ENCODE measurements around the gene DDX51. TPM values are rescaled to one million over a fixed set of nuclear protein-coding genes. Genes with fewer than 3 reads are reported as not detected.

Gene DDX51
- polyA plus RNA-seq, 1 donor = 17.8 TPM

DNA sequence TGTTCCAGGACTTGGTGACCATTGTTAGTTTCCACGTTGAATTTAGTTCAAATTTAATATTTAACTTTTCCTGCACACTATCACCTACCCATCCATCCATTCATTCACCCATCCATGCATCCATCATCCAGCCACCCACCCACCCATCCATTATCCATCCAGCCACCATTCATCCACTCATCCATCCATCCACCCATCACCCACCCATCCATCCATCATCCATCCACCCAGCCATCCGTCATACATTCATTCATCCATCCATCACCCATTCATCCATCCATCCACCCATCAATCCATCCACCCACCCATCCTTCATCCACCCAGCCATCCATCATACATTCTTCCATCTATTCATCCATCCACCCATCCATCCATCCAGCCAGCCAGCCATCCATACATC is 22.0 kb upstream of the DDX51 start:
- no peak for DNase-seq

DNA sequence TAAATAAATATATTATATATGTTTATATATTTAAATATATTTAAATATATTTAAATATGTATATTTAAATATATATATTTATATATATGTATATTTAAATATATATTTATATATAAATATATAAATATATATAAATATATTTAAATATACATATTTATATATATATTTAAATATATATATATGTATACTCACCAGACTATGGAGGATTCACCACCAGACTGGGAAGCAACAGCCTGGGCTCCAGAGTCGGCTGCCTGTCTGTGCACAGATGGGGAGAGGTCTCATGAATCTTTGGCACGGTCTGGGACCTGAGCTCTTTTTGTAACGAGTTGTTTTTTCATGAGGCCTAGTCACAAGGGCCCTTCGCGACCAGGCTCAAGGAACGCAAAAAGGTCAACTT is 21.5 kb upstream of the DDX51 start:
- DNase-seq = no peak

DNA sequence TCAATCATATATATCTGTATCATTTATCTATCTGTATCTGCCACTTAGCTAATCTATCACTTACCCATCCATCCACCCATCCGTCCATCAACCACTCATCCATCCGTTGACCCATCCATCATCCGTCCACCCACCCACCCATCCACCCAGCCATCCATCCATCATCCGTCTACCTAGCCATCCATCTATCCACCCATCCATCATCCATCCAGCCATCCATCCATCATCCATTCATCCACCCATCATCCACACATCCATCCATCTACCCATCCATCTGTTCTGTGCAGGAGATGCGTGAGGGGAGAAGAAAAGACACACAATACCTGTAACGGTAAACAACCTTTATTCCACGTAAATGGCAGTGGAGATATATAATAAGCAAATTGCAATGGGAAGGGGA is 20.3 kb upstream of the DDX51 start:
- no peak for DNase-seq

DNA sequence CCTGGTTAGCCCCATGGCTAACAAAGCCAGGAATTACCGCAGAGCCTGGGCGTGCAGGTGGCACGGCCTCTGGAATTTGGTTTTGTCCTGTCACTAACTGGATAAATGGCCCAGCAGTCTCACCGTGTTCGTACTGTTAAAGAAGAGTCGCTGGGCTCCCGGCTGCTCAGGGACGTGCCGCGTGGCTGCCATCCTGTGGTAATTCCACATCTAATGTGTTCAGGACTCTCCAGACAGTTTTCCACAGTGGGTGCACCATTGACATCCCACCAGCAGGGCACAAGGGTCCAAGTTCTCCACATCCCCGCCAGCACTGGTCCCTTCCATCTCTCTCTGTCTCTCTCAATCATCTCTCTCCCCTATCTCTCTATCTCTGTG is 19.8 kb upstream of the DDX51 start:
- no peak for DNase-seq

DNA sequence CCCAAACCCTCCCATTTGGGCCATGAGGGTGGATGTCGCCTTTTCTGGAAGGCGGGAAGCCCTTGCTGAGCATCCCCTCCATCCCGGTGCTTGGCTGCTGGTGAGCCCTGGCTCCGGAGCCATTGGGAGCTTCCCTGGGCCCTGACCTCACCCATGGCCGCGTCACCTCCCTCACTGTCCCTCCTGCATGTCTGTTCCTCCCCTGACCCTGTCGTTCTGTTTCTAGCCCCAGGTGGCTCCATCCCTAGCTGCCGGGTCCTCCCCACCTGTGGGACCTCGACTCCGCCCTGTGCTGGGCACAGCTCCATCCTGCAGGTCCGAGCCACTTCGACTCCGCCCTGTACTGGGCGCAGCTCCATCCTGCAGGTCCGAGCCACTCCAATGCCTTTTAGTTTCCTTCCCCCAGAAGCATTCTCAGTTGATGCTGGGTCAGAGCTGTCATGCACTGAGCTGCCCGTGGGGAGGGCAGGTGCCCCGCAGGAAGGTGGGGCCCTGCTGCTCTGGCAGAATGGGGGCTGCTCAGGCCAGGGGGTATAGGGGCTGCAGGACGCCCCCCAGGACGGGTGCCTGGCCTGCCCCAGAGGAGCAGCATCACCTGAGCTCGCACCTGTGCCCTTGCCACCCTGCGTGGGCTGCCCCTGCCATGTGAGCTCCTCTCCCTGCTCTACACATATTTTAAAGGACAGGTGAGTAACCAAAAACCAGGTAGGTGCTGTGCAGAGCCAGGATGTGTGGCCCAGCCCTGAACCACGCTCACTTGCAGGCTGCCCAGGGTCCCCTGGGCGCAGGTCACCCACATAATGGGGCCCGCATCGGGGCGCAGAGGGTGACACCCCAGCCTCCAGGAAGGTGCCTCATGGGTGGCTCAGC is 19.2 kb upstream of the DDX51 start:
- no peak for DNase-seq

DNA sequence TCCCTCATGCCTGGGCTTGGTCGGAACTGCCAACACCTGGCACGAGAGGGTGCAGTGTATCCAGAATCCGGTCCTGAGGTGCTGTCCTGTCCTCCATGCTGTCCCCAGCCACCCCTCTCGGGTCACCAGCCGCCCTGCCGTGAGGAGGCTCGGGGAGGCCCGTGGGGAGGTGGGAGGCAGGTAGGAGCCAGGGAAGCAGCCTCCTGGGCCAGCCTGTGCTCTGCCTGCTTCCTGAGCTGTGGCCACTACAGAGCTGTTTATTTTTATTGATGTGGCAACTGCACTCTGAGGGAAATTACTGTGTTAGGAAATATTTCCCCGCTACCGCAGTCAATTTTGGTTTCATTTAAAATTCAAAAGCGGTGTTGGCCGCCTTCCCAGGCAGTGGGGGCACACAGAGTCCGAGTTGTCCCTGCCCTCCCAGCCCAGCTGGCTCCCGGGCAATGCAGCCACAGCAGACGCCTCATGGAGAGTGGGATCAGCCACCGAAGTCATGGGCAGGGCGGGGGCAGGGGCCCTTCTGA is 18.5 kb upstream of the DDX51 start:
- DNase-seq = no peak

DNA sequence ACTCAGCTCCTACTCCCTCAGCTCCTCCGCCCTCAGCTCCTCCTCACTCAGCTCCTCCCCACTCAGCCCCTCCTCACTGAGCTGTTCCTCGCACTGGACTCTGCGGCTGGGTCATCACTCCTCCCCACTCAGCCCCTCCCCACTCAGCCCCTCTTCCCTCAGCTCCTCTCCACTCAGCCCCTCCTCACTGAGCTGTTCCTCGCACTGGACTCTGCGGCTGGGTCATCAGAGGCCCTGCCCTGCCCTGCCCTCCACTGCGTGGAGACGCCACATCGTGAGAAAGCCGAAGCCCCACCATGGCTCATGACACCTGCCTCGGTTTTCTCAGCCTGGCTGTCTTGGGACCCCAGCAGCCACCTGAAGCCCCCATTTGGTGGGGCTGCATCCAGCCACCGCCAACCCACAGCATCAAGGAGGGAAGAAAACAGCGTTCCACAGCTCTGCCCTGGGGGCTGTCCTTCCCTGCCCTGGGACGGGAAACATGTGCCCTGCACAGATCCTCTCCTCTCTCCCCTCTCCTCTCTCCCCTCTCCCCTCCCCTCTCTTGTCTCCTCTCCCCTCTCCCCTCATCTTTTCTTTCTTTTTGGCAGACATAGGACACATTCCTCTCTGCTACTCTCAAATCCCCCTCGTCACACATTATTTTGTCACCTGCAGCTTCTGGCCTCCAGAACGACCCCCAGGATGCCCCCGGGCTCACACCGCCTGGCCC is 17.8 kb upstream of the DDX51 start:
- no peak for DNase-seq

DNA sequence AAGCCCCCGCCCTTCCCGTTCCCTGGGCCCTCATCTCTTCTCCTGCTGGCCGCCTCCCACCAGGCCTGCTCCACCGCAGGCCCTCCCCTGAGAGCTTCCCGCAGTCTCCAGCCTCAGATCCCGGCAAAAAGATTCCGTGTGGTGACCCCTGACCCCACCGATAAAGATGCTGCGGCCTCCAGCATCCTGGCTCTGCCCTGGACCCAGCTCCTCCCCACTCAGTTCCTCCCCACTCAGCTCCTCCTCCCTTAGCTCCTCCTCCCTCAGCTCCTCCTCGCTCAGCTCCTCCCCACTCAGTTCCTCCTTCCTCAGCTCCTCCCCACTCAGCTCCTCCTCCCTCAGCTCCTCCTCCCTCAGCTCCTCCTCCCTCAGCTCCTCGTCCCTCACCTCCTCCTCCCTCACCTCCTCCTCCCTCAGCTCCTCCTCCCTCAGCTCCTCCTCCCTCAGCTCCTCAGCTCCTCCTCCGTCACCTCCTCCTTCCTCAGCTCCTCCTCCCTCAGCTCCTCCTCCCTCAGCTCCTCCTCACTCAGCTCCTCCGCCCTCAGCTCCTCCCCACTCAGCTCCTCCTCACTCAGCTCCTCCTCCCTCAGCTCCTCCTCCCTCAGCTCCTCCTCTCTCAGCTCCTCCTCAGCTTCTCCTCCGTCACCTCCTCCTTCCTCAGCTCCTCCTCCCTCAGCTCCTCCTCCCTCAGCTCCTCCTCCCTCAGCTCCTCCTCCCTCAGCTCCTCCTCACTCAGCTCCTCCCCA is 17.1 kb upstream of the DDX51 start:
- DNase-seq = no peak

DNA sequence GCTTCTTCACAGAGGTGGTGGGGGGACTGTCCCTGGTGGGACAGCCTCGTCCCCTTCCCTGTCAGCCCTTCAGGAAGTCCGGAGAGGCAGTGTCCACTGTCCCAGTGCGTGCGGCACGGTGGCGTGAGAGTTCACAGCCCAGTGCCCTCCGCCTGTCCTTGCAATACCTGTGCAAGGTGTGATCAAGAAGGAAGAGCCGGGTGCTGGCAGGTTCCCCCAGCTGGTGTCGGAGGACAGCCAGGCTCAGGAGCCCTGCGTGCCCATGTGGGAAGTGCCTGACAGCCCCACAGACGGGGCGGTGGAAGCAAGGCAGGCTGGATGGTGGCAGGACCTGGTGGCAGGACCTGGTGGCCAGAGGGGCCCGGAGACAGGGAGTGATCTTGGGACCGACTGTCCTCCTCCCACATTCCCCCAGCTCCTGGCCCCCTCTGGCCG is 16.5 kb upstream of the DDX51 start:
- DNase-seq = no peak

DNA sequence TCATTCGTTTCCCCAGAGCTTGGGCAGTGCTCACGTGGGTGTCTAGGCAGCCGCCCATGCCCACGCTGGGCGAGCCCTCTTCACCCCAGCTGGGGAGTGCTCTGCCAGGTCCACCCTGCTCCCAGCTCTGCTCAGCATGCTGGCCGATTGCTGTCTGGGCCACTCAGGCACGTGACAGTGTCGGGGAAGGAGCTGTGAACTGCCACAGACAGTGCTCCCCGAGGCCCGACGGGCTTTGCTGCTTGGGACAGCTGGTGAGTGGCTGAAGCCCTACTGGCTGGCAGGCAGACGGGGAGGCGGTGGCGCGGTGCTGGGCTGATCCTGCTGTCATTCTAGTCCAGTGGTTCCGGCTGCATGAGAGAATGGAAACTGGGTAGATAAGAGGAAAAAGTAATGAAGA is 15.9 kb upstream of the DDX51 start:
- no peak for DNase-seq

DNA sequence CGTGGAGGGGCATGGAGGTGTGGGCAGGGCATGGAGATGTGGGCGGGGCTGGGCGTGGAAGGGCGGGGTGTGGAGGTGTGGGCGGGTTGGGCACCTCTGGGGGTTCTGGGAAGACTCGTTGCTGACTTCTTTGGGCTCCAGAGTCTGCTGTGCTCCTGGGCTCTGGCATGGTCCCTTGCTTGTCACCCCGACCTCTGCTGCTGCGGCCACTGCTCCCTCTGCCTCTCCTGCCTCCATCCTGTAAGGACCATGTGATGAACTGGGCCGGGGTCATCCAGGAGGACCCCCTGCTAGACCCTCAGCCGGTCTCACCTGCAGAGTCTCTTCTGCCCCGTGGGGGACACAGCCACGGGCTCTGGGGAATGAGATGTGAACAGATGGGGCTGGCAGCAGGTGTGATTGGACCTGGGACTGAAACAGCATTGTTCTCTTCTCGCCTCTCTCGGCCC is 15.5 kb upstream of the DDX51 start:
- DNase-seq = no peak

DNA sequence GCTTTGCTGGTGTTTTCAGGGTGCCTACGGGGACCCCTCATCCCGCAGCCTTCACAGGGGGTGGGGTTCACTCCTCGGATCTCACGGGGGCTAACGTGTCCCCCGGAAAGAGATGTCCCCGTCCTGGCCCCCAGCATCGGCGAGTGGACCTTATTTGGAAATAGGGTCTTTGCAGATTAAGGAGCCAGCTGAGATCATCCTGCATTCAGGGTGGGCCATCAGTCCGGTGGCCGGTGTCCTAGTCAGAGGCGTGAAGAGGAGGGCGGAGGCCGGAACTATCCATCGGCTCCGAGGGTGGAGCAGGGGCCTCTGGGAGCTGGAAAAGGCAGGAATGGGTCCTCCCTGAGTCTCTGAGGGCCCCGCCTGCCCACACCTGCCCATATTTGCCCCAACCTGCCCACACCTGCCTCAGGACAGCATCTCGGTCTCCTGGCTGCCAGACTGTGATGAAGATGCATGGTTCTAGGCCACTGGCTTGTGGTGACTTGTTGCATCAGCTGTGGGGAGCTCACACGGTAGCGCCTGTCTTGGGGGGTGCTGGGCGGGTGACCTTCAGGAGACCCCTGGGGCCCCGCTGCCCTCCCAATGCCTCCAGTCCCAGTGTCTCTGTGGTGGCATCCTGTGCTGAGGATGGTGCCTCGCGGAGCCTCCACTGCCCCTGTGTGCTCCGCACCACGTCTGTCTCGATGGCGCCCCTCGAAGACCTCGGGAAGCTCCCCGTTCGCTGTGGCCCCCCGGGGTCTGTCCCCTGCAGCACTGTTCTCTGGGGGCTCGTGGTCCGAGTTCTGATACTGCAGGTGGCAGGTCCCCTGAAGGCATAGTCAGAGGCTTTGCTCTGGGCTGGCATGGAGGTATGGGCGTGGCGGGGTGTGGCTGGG is 14.8 kb upstream of the DDX51 start:
- DNase-seq = no peak

DNA sequence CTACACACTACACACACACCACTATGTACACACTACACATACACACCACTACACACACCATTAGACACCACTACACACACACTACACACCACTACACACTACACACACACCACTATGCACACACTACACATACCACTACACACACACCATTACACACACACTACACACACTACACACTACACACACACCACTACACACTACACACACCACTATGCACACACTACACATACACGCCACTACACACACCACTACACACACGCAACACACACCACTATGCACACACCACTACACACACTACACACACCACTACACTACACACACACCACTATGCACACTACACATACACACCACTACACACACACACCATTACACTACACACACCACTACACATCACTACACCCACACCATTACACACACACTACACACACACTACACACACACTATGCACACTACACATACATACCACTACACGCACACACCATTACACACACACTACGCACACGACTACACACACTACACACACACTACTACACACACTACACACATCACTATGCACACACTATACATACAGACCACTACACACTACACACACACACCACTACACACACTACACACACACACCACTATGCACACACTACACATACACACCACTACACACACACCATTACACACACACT is 13.8 kb upstream of the DDX51 start:
- DNase-seq = no peak

DNA sequence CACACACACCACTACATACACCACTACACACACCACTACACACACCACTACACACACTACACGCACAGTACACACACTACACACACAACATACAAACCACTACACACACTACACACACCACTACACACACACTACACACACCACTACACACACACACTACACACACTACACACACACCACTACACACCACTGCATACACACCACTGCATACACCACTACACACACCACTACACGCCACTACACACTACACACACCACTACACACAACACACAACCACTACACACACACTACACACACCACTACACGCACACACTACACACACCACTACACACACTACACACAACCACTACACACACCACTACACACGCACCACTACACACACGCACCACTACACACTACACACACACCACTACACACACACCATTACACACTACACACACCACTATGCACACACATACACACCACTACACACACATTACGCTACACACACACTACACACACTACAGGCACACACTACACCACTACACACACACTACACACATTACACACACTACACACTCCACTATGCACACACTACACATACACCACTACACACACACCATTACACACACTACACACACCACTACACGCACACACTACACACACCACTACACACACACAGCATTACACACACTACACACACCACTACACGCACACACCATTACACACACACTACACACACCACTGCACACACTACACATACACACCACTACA is 12.6 kb upstream of the DDX51 start:
- DNase-seq = no peak

DNA sequence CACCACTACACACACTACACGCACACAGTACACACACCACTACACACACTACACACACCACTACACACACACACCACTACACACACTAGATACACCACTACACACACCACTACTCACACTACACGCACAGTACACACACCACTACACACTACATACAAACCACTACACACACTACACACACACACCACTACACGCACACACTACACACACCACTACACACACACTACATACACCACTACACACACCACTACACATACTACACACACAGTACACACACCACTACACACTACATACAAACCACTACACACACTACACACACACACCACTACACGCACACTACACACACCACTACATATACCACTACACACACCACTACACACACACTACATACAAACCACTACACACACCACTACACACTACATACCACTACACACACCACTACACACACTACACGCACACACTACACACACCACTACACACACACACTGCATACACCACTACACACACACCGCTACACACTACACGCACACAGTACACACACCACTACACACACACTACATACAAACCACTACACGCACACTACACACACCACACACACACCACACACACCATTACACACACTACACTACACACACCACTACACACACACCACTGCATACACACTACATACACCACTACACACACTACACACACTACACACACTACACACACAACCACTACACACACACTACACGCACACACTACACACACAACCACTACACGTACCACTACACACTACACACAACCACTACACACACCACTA is 11.9 kb upstream of the DDX51 start:
- no peak for DNase-seq

DNA sequence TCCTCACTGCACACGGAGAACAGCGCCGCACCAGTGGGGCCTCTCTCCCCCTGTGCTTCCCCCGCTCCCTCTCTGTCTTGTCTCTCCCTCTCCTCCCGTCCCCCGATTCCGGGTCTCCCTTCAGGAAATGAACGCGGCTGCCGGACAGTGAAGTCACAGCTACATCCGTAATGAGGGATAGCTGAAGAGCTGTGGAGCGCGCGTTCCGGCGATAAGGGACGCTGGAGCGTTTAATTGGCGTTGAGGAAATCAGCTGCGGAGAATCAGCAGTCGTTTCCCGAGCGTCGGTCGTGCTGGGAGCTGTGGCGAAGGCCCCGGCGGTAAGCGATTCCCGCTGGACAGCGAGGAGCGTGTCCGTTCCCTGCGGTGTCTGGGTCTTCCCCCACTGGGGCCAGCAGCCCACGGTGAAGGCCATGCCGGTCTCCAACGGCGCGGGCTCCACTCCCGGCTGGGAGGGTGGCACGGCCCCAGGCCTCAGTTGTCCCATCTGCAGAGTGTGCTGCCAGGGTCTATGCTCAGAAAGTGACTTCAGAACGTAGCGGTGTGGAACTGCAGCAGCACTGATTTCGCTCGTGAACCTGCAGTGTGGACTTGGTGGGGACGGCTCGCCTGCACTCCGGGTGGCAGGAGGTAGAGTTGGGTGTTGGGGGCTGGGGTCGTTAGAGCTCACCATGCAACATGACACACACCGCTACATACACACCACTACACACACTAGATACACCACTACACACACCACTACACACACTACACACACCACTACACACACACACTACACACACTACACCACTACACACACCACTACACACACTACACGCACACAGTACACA is 11.0 kb upstream of the DDX51 start:
- no peak for DNase-seq

DNA sequence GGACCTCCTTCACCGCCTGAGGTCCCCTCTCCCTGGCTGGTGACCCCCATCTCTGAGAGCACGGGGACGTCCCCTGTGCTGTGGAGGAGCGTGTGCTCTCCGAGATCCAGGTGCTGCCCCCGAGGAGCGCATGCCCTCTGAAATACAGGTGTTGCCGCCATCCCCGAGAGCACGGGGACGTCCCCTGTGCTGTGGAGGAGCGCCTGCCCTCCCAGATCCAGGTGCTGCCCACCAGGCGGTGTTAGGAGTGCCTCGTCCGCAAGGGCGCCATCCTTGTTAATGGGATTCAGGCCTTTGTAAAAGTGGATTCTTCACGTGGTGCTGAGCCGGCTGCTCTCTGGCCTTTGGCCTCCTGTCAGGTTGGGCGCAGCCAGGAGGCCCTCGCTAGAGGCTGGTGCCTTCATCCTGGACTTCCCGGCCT is 10.2 kb upstream of the DDX51 start:
- DNase-seq = no peak

DNA sequence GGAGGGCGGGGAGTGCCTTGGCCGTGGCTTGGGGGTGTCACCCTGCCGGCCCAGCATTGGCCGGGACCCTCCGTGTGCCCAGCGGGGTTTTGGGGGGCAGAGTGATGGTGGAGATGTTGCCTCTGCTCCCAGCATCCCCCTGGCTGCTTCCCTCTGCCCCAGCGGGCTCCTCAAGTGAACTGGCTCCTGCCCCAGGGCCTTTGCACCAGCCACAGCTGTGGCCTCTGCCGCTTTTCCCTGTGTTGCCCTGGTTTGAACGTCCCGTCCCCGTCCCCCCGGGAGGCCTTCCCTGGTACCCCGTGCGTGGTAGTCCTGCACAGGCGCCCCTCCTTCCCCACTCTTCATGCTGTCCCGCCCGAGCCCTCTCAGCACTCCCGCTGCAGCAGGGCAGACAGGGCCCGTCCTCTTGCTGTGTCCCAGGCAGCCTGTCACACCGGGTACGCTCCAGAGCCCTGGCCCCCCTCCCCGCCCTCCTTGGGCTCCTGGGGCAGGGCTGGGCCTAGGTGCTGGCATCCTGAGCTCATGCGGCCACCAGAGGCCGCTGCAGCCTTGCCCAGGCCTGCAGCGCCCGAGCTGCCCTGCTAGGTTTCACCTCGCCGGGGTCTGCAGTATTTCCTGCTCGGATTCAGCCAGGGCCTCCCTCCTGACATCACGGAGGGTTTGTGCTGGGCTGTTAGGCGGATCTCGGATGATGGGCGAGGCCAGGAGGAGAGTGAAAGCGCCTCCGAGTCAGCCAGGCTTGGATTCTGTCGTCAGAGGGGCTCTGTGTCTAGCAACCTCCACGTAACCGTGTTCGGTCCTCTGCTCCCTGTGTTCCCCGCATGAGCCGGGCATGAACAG is 9.6 kb upstream of the DDX51 start:
- peak; percentile 84 for DNase-seq
